NCI-H1694 (cell line): Measurements from ENCODE around the gene CDH24.

Experiments used
- DNase-seq: peaks from one replicate; lab custom pipeline; 2025; lab: John Stamatoyannopoulos, UW

CDH24 gene, protein sequence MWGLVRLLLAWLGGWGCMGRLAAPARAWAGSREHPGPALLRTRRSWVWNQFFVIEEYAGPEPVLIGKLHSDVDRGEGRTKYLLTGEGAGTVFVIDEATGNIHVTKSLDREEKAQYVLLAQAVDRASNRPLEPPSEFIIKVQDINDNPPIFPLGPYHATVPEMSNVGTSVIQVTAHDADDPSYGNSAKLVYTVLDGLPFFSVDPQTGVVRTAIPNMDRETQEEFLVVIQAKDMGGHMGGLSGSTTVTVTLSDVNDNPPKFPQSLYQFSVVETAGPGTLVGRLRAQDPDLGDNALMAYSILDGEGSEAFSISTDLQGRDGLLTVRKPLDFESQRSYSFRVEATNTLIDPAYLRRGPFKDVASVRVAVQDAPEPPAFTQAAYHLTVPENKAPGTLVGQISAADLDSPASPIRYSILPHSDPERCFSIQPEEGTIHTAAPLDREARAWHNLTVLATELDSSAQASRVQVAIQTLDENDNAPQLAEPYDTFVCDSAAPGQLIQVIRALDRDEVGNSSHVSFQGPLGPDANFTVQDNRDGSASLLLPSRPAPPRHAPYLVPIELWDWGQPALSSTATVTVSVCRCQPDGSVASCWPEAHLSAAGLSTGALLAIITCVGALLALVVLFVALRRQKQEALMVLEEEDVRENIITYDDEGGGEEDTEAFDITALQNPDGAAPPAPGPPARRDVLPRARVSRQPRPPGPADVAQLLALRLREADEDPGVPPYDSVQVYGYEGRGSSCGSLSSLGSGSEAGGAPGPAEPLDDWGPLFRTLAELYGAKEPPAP

GRCh38 chr14:23056956-23057756 is at the start of gene CDH24:
Gene CDH24 (minus strand): TSS chr14:23057520. CDS start chr14:23055733, 1,787 bp downstream.
- no peak for DNase-seq

DNA sequence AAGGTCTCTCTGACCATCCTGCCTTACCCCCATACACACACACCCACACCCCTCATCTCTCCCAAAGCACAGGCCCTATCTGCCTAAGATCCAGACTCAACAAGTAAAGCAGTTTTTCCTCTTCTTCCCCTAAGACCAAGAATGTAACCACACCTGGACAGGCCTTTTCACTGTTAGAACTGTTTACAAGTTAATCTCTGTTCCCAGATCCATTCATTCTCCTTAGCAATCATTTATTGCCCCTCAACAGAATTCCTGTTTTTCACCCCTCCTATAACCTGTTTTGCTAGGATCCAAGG is 49.4 kb upstream of the CDH24 start:
- no peak for DNase-seq

DNA sequence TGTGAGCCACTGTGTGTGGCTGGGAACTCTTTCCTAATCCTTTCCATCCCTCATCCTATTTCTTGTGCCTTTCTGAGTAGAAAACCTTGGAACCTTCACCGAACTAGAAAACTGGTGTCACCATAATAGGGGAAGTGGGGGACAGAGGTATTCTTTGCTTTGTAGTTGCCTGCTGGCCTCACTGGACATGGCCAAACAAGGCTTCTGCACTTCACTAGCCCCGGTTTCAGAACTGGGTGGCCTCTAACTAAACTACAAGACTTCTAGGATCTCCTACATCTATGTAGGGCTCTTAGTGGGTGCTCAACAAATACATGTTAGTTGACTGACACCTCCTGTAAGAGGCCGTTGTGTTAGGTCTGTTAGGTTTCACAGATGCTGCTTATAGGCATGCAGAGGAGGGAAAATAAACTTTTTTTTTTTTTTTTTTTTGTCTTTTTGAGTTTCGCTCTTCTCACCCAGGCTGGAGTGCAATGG is 48.1 kb upstream of the CDH24 start:
- no peak for DNase-seq

DNA sequence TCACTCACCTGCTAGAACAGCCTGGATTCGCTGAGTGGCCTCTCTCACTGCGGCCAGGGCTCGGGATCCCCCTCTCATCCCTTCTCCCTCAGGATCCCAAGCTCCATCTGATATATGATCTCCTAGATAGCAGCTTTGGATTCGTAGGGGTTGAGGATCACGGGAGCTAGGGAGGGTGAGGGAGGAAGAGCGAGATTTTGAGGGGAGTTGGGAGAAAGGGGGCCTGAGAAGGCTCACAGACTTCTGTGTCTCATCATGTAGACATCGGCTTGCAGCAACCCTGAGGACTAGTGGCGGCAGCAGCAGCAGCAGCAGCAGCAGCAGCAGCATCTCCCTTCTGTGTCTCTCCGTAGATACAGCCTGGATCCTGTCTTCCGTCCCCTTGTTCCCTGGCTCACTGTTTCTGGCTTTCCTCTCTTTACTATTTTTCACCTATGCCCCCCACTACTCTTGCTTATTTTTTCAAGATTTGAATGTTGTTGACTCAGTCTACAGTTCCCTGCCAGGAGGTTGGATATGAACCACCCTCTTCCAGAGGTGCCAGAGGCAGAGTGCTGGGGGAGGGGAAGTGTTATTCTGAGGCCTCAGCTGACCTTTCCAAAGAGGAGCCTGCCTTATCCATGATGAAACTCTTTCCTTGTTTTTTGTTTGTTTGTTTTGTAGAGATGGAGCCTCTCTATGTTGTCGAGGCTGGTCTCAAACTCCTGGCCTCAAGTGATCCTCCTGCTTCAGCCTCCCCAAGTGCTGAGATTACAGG is 47.4 kb upstream of the CDH24 start, which contains the start of gene CIROP:
CIROP (minus strand) TSS at position 399 of the 757 bp plus-strand sequence; CDS start at position 330, 69 bp downstream.
- no peak for DNase-seq

GRCh38 chr14:23104070-23104590 is 46.8 kb upstream of the CDH24 start:
- DNase-seq: no peak

DNA sequence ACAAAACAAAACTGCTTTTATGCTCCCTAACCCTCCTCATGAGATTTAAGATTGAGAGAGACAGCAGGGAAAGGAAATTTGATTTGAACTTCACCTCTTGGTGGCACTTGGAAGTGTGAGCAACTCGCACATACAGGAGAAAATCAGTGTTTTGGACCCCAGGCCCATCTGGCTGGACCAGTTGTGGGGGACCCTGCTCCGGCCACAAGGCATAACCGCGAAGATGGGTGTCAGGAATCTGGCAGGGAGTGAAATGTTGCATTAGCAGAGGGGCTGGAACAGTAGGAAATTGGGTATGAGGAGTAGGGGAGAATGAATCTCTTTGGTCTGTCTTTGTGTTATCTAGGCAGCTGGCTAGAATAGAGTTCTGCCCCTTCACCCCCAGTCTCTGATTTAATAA is 46.3 kb upstream of the CDH24 start:
- DNase-seq: no peak

GRCh38 chr14:23102801-23103200 is 45.5 kb upstream of the CDH24 start:
- no peak for DNase-seq

GRCh38 chr14:23101986-23102625 is 44.8 kb upstream of the CDH24 start:
- DNase-seq: no peak

GRCh38 chr14:23101213-23101970 is 44.1 kb upstream of the CDH24 start:
- DNase-seq: no peak

DNA sequence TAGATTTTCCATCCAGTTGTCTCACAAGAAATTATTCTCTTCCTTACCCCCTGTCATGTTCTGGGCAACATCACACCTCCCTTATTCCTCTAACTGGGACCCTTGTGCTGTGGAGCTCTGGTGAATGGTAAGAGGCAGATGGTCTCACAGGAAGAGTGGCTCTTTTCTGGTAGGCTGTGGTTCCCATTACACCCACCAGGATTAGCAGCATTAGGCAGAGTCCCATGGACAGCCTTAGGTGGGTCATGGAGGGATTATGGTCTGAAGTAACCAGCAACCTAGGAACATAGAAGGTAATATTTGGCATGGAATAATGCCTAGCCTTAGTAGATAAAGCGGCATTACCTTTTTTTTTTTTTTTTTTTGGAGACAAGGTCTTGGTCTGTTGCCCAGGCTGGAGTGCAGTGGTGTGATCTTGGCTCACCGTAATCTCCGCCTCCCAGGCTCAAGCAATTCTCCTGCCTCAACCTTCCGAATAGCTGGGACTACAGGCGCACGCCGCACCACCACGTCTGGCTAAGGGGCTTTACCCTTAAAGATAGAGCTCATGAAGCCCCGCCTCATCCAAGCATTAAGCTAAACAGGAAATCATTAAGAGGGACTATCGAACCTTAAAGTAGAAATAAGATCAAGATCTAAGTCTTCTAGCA is 42.0 kb upstream of the CDH24 start:
- no peak for DNase-seq

GRCh38 chr14:23097786-23098185 is 40.5 kb upstream of the CDH24 start:
- no peak for DNase-seq

- DNase-seq: no peak
Observed at GRCh38 chr14:23095196-23096108, 38.1 kb upstream of the CDH24 start, which contains the start of gene C14orf119. Gene C14orf119 (plus strand): TSS chr14:23095505. CDS start chr14:23097659, 2,154 bp downstream.

- no peak for DNase-seq
Observed at GRCh38 chr14:23094666-23095195, 37.4 kb upstream of the CDH24 start, which contains the start of gene ACIN1. Gene ACIN1 (minus strand): TSS chr14:23095136. CDS start chr14:23095112, 24 bp downstream.

- DNase-seq: no peak
Observed at GRCh38 chr14:23093991-23094665, 36.8 kb upstream of the CDH24 start.

GRCh38 chr14:23093526-23093925 is 36.2 kb upstream of the CDH24 start:
- DNase-seq: no peak

DNA sequence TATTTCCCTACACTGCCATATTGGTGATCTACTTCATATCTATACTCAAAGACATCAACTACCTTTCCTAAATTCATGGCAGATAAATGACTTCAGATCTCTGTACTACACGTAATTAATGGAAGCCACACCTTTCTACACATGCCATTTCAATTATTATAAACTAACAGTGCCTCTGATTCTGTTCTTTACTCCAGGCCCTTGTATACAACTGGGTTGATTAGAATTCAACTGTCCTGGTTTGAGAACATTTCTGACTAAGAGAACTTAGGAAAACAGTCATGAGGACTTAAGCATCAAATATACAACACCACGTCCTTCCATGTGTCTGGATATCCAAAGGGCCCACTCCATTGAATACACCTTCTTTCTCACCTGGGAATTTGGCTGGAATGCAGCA is 35.8 kb upstream of the CDH24 start:
- no peak for DNase-seq
